Midbrain (tissue), 1 donor: ENCODE measurements around the gene FFAR4.
A peak's percentile ranks its signal among the peaks of the same experiment; 100 is the strongest.
"Not testable (repeated sequence)": the region's sequence is repeated elsewhere in the genome, so short reads cannot be mapped to it uniquely, and the experiment has no call there.

Source experiments
- DNase-seq: peaks from one replicate; lab custom pipeline; 2025; lab: John Stamatoyannopoulos, UW

The FFAR4 gene

DNA sequence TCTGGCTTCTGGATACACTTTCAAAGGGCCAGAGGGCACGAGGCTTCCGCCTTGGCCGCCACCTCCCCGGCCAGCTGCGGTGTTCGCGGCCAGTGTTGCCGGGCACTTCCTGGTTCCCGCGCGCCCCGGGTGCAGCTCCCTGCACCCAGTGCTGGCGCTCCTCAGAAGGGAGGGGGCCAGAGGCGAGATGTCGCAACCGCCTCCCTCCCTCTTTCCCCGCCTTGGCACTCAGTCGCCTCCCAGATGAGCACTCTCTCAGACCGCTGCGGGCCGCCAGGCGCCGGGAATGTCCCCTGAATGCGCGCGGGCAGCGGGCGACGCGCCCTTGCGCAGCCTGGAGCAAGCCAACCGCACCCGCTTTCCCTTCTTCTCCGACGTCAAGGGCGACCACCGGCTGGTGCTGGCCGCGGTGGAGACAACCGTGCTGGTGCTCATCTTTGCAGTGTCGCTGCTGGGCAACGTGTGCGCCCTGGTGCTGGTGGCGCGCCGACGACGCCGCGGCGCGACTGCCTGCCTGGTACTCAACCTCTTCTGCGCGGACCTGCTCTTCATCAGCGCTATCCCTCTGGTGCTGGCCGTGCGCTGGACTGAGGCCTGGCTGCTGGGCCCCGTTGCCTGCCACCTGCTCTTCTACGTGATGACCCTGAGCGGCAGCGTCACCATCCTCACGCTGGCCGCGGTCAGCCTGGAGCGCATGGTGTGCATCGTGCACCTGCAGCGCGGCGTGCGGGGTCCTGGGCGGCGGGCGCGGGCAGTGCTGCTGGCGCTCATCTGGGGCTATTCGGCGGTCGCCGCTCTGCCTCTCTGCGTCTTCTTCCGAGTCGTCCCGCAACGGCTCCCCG is at the start of gene FFAR4:
TSS of gene FFAR4 (plus strand) at position 231 of the 842 bp plus-strand sequence. CDS start at position 287, 56 bp downstream.
- DNase-seq: no peak

DNA sequence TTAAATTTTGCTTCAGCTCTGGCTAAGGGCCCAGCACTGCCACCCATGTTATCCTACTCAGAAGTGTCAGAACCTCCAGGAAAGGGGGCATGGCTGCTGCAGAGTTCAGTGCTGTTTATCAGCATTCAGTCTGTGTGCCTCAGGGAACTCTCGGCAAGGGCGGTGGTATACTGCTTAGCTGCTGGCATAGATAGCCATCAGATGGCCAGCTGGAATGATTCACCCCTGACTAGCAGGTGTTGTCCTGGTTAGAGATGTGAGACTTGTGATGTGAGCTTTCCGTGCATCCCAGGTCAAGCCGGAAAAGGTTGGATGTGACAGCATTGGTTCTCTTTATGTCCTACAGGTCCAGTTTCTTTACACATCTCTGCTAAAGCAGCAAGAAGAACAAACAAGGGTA is 47.9 kb upstream of the FFAR4 start:
- DNase-seq: no peak

DNA sequence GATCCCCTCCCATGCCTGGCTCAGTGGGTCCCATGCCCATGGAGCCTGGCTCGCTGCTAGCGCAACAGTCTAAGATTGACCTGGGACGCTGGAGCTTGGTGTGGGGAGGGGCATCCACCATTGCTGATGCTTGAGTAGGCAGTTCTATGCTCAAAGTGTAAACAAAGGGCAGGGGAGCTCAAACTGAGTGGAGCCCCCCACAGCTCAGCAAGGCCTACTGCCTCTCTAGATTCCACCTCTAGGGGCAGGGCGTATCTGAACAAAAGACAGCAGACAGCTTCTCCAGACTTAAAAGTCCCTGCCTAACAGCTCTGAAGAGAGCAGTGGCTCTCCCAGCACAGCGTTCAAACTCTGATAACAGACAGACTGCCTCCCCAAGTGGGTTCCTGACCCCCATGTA is 31.2 kb upstream of the FFAR4 start:
- DNase-seq: no peak

DNA sequence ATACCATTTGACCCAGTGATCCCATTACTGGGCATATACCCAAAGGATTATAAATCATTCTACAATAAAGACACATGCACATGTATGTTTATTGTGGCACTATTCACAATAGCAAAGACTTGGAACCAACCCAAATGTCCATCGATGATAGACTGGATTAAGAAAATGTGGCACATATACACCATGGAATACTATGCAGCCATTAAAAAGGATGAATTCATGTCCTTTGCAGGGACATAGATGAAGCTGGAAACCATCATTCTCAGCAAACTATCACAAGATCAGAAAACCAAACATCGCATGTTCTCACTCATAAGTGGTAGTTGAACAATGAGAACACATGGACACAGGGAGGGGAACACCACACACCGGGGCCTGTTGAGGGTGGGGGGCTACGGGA is 25.6 kb upstream of the FFAR4 start:
- DNase-seq: not testable (repeated sequence)

DNA sequence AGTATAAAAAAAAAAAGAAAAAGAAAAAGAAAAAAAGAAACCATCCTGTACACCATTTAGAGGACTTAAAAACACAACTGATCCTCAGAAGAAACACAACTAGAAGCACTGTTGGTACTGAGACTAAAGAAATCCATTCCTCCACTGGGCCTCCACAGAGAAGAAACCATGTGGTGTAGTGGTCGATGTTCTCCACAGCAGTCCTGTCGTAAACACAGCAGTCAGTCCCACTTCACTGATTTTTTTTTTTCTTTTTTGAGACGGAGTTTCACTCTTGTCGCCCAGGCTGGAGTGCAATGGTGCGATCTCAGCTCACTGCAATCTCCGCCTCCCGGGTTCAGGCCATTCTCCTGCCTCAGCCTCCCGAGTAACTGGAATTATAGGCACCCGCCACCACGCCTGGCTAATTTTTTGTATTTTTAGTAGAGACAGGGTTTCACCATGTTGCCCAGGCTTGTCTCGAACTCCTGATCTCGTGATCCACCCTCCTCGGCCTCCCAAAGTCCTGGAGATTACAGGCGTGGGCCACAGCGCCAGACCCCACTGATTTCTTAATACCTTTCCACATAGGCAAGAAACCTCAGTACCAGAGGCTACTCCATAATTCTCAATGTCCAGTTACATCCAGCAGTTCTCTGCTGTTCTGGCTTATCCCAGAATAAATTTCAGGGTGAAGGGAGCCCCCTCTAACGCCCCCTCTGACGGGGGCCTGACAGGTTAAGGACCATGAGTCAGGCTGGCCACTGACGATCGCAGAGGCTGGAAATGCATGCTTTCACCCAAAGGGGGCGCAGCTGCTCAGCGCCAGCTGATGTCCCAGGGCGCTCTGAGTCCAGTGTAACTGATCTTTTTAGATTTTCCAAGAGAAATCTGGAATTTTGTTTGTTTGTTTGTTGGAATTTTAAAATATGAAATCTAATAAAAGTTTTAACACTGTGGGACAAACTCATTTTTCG is 24.8 kb upstream of the FFAR4 start:
- no peak for DNase-seq

DNA sequence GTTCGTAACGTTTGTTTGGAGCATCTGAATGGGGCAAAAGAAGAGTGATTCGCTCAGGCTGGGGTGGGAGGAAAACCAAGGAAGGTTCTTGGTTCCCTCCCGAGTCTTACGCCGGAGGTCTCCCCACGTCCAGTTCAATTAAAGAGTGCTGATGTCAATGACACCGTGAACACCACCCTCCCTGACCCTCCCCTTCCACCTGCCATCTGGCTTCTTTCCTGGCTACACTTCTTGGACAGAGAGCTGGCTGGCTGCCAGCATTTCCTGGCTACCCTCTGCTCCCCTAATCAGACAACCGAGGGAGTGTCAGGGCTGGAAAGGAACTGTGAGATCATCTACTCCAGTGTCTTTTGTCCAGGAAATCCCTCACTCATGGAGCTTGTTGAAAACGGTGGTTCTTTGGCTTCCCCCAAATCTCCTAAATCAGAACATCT is 24.1 kb upstream of the FFAR4 start:
- DNase-seq: no peak

DNA sequence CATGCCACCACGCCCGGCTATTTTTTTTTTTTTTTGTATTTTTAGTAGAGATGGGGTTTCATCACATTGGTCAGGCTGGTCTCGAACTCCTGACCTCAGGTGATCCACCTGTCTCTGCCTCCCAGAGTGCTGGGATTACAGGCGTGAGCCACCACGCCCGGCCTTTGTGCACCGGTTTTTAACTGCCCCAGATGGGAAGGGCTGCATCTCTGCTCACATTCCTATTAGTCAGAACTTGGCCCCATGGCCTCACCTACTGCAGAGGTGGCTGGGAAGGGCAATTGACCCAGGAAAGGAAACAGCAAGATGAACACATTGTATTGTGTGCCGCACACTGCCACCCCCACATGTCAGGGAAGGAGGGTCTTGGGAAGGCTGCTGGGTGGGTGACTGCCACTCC is 19.5 kb upstream of the FFAR4 start:
- DNase-seq: not testable (repeated sequence)

DNA sequence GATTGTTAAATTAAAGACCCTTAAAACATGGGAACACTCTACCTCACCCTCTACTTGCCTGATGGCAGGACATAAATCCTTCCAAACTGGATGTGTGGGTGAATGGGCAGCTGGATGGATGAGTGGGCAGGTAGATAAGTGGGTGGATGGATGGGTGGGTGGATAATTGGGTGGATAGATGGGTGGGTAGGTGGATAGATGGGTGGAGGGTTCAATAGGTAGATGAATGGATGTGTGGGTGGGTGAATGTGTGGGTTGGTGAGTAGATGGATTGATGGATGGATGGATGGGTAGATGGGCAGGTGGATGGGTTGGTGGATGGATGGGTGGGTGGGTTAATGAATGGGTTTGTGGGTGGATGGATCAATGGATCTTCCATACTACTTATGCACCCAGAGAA is 18.9 kb upstream of the FFAR4 start:
- no peak for DNase-seq

DNA sequence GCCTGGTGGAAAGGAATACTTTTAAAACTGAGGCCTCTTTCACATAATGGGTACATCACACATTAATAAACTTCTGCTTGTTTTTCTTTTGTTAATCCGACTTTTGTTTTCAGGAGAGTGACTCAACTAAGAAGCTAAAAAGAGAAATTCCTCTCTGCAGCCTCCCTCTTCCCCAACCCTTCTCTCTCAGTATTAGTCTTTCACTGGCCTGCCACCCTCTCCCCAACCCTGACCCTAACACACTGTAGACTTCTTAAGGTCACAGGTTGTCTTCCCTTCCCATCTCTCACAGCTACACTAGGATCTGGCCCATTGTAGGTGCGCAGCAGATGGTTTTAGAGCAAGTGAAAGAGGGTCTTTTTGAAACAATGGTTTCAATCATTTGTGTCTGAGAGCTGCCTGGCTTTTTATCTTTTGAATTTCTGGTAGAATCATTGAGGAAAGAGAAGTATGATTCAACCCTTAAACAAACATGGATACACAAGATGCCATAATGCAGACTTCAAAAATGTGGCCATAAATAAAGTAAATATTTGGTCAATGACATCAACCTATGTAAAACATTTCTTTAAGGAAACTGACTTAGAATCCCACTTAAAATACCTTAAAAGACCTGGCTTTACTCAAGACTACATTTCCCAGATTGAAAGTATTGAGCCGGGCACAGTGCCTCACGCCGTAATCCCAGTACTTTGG is 17.9 kb upstream of the FFAR4 start:
- no peak for DNase-seq

DNA sequence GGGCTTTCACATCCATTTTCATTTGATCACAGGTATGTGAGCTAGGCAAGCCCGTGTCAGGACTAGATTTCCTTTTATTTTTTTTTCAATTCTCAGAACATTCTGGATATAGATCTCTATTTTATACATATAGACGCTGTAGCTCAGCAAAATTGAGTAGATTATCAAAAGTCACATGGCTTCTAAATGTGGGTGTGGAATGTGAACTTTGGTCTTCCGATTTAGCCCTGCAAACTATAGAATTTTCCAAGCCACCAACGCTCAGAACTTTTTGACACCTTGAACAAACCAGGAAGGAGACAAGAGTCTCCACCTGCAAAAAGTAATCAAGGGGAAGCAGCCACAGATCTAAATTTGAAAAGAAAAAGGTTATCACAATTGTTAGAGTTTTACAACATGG is 15.9 kb upstream of the FFAR4 start:
- no peak for DNase-seq

DNA sequence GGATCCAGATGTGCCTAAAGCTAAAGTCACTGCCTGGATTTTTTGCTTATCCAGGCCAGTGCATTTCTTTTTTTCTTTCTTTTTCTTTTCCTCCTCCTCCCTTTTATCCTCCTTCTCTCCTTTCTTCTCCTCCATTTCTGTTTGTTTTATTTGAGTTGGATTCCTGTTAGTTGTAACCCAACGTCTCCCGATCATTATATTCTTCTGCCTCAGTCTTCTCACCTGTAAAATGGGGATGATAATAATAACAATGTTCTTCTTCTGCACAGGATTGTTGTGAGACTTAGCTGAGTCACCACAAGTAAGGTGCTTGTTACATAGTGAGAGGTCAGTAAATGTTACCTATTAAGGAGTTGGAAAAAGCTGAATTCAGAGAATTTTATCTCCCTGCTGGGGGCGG is 13.7 kb upstream of the FFAR4 start:
- no peak for DNase-seq

DNA sequence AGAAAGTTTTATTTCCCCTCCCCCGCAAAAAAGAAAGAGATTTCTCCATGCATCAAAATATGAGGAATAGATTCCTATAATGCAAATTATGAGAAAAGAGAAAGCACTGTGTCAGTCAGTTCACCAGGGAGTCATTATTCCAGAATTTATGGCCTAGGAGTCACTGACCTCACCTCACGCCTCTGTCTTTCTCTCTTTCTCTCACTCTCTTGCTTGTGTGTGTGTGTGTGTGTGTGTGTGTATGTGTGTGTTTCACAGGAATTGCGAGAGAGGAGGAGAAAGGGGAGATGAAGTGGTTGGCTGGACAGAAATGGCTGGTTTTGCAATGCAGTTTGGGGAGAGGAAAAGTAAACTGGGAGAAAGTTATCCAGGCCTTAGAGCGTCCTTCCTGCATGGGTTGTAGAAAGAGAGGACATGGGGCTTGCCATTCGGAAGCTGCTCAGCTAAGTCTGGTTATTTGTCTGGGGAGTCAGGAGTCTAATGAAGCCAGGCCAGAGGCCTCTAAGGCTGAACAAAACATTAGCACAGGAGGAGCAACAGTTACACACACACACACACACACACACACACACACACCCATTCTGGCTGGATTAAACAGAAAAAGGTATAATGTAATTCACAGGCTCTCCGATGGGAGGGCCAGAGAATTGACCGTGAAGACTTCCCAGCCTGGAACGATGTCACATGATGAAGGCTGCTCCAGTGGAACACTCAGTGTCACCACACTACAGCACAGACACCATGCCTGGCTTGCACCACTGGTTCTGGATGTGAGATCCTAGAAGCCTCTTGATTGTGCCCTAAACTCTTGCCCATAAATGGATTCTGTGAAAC is 12.8 kb upstream of the FFAR4 start:
- DNase-seq: no peak

DNA sequence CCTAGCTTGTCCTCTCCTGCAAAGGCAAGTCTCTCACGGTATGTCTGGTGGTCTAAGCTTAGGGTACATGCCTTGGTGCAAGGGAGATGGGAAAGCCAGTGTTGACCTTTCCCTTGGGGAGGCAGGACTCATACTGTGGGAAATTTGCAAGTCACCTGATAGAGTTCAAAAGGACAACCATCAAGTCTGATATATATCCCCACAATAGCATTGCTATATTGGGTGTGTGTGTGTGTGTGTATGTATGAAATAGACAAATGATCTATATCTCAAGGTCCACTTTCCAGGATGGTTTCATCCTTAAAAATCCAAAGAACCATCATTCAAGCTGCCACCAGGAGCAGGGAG is 12.2 kb upstream of the FFAR4 start:
- DNase-seq: no peak

DNA sequence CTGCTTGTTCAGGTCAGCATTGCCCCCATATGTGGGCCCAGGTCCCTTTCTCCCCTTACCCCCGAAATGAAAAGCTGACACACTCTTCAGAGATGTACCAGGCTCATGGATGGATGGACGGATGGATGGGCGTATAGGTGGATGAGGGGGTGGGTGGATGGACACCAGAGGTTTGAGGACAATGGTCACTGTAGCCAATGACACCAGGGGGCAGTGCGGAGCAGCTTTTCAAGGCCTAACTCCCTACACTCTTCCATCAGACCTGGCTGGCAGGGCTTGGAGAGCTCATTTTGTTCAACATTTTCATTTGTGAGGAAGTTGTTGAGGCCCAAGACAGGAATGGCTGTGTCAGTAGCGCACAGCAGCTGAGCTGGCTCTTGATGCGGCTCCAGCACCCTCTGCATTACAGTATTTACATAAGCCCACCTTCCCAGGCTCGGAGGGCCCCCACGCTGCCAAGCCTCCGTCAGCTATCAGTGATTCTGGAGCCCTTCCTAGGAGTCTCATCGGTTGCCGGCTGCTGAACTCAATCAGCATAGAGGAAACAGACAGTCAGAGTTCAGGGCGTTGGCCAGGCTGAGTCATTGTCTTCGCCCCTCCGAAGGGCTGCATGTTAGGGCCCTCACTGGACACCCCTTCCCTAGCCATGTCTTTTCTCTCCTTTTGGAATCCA is 11.6 kb upstream of the FFAR4 start:
- peak; percentile 53 for DNase-seq

DNA sequence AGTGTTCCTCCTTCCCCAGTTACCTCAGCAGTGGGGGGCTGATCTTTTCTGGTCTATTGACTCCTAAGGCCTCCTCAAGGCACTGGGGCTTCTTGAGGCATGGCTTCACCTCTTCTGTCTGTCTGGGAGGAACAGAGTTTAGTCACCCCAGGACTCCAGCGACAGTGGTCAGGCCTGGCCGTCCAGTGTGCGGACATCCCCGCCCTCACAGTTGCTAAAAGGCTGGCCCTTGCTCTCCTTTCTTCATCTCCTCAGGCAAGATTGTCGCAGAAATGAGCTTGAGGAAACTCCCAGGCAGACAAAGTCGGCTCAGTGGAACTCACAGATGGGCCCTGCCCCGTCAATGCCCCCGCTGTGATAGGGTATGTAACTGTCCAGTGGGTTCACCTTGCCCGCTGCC is 7.0 kb upstream of the FFAR4 start:
- no peak for DNase-seq

DNA sequence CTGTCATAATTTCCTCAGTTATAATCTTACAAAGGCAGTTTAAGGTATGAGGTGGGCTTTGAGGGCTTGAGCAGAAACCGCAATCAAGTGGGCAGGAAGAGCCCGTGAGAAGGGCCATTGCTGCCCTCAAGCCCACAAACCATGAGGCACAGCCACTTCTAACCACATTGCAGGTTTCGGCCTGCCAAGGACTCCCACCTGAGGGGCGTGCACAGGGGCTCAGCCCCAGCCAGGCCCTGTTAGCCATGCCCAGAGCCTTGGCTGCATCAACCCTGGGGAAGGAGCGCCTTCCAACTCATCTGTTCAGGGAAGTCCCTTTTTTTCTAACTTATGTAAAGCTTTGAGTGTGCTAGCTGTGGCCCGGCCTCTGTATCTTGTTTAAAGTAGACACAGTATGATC is 5.9 kb upstream of the FFAR4 start:
- no peak for DNase-seq

DNA sequence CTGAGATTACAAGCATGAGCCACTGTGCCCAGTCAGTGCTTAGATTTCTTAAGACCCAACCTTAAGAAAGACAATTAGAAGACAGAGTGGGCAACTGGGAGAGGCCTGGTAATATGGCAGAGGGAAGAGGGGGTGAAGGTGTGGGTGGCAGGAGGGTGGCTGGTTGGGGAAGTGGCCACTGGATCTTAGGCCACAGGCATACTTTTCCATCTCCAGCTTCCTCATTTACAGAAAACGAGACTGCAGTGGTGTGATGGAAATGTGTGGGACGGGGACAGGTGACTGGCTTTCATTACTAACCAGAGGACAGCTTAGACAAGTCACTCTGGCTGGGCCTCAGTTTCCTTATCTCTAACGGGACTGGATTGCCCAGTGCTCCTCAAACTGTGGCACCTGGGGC is 1.0 kb upstream of the FFAR4 start:
- no peak for DNase-seq

DNA sequence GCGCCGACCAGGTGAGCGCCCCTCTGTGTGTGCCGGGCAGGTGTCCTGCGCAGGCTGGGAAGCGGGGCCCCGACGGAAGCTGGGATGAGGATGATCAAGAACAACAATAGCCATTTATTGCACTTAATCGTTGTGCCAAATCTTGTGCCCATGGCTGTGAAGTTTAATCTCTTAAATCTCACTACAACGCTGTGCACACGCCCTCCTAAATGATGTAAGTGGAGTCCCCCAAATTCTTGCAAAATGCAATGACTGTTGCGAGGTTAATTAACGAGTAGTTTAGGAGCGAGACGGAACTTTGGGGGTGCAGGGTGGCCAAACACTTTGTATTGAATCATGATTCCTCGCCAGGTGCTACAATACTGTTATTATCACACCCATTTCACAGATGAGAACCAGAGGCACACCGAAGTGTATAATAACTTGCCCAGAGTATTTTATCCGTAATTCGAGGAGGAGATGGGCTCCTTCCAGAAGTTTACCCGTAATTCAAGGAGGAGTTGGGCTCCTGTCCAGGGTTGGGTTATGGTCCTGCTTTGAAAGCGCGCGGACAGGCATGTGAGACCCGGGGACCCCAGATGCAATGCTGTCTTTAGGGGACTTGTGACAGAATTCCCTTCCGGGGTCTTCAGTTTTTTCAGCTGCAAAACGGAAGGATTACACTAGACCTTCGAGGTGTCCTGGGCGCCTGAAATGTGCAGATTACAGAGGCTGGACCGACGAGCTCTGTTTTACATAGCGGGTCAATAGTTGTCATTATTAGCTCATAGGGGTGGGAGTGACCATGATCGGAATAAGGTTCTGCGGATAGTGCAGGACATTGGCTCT is 1.0 kb downstream of the FFAR4 start:
- no peak for DNase-seq

DNA sequence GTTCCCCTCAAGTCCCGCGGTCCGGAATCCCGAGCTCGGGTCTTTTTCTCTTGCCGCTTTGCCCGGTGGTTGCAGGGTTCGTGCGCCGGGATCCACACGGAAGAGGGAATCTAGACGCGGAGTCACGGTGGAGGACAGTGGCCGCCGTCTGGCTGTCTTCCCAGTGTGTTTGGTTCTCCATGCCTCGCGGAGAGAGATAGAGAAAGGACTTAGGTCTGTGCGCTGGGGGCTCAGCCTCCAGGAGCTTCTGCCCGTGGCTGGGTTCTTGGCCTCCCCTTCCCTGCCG is 1.6 kb downstream of the FFAR4 start:
- DNase-seq: no peak

DNA sequence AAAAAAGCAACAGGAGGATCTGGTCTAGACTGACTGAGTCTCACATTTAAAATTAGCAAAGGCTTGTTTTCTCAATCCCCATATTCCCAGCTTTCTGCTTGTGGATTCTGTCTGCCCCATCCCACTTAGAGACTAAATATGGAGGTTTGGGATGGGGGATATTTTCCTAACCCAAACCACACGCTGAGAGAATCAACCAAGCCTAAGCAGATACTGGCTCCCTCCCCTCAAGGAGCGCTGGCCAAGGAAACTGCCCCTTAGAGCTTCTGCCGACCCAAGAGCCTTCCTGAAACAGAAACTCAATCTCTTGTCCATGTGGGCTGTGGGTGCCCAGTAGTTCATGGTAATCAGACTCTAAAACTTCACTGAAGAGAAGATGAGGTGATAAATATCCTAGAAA is 3.9 kb downstream of the FFAR4 start:
- no peak for DNase-seq
